HCT116 (cell line): Measurements from ENCODE around the gene MACF1. TPM values are rescaled to one million over a fixed set of nuclear protein-coding genes. Genes with fewer than 3 reads are reported as not detected.

Experiments used
- ATAC-seq: fragments of 200-7000 bp; cut with Tn5 transposase; 2 replicates; pipeline ENCODE4 v1.9.1; 2020; ENCODE audit warnings: mild to moderate bottlenecking, moderate library complexity
- BruUV-seq: library from RNA; stranded (reverse); fragments of 400-500 nt; replicated peaks from 2 replicates; lab custom pipeline; 2021; lab: Mats Ljungman, UMichigan
- CTCF ChIA-PET: fragments of 300-600 bp; sonication (Branson Sonifier 250); formaldehyde crosslinking; loops from one replicate; lab custom pipeline; 2021; ENCODE audit warnings: antibody characterized with exemption; lab: Charles Lee
- POLR2A ChIA-PET: fragments of 300-600, 350-600 bp; sonication (Branson Sonifier 250); formaldehyde crosslinking; loops from one replicate; lab custom pipeline; 2021; ENCODE audit warnings: antibody characterized with exemption; lab: Charles Lee
- RAD21 ChIA-PET, 2 experiments: fragments of 300-600 bp; sonication (Branson Sonifier 250); formaldehyde crosslinking; loops; one replicate each; lab custom pipeline; 2023; ENCODE audit warnings: low total read pairs in 2 of 2; ENCODE audit not compliant: uncharacterized antibody in 2 of 2, unreplicated experiment in 2 of 2, low non-redundant PET in 1 of 2; lab: Charles Lee
- DNase-seq: peaks from one replicate; pipeline ENCODE4 v3.0.0-alpha.2; 2010; ENCODE audit warnings: low read depth, low spot score
- H2AFZ ChIP-seq: fragments of 200-600 bp; shearing (Covaris generic), sonication (generic); 2 replicates; pipeline ENCODE4 v1.6.1; 2017; ENCODE audit warnings: low read depth, mixed run types, mixed read lengths, antibody characterized with exemption, low read length; ENCODE audit not compliant: poor library complexity, severe bottlenecking
- H3K27ac ChIP-seq: 2 replicates; pipeline ENCODE4 v1.5.1; 2012; ENCODE audit warnings: low read depth, low read length
- H3K27me3 ChIP-seq: fragments of 200-600 bp; sonication (generic); 2 replicates; pipeline ENCODE4 v1.6.1; 2016; ENCODE audit warnings: mixed run types, low read length, mixed read lengths; ENCODE audit not compliant: insufficient read depth
- H3K36me3 ChIP-seq, 2 experiments: fragments of 200-500 bp in 1 of 2; fragments of 200-600 bp in 1 of 2; sonication (Bioruptor generic) in 1 of 2; sonication (generic) in 1 of 2; 2 replicates each; pipeline versions ENCODE4 v1.5.1 to v1.6.1; 2014 to 2016; ENCODE audit warnings: low read length in 2 of 2, inconsistent platforms in 1 of 2, mixed read lengths in 1 of 2, mixed run types in 1 of 2; ENCODE audit not compliant: insufficient read depth in 2 of 2, control insufficient read depth in 1 of 2
- H3K4me1 ChIP-seq, 2 experiments: fragments of 200-600 bp in 1 of 2; sonication (generic) in 1 of 2; 2 replicates each; pipeline versions ENCODE4 v1.5.1 to v1.6.1; 2012 to 2017; ENCODE audit warnings: low read length in 2 of 2, inconsistent platforms in 1 of 2, mild to moderate bottlenecking in 1 of 2, mixed read lengths in 1 of 2, mixed run types in 1 of 2, moderate library complexity in 1 of 2; ENCODE audit not compliant: insufficient read depth in 2 of 2, control insufficient read depth in 1 of 2
- H3K4me2 ChIP-seq: fragments of 200-600 bp; sonication (generic); 2 replicates; pipeline ENCODE4 v1.6.1; 2017; ENCODE audit warnings: mixed run types, low read length, mixed read lengths
- H3K4me3 ChIP-seq, 2 experiments: fragments of 200-600 bp in 1 of 2; sonication (generic) in 1 of 2; replicated peaks in 1 of 2; 2 replicates each; pipeline ENCODE4 v1.5.1; 2011 to 2016; ENCODE audit warnings: low read length in 2 of 2, control low read depth in 1 of 2, low read depth in 1 of 2, mild to moderate bottlenecking in 1 of 2, mixed read lengths in 1 of 2, mixed run types in 1 of 2
- H3K79me2 ChIP-seq: fragments of 200-600 bp; sonication (generic); 2 replicates; pipeline ENCODE4 v1.6.1; 2017; ENCODE audit warnings: mild to moderate bottlenecking, mixed run types, low read length, moderate library complexity, mixed read lengths; ENCODE audit not compliant: insufficient read depth
- H3K9ac ChIP-seq: fragments of 200-600 bp; sonication (generic); 2 replicates; pipeline ENCODE4 v1.6.1; 2016; ENCODE audit warnings: low read length, mixed read lengths
- H3K9me2 ChIP-seq: fragments of 200-600 bp; sonication (generic), shearing (Covaris generic); 2 replicates; pipeline ENCODE4 v1.6.1; 2017; ENCODE audit warnings: mixed run types, mild to moderate bottlenecking, moderate library complexity; ENCODE audit not compliant: insufficient read depth
- H3K9me3 ChIP-seq, 2 experiments: fragments of 200-500 bp in 1 of 2; fragments of 200-600 bp in 1 of 2; sonication (Bioruptor generic) in 1 of 2; sonication (generic) in 1 of 2; 2 replicates each; pipeline ENCODE4 v1.6.1; 2014 to 2017; ENCODE audit warnings: low read length in 2 of 2, mixed read lengths in 2 of 2, inconsistent platforms in 1 of 2, low read depth in 1 of 2, mild to moderate bottlenecking in 1 of 2, mixed run types in 1 of 2, moderate library complexity in 1 of 2; ENCODE audit not compliant: control insufficient read depth in 1 of 2, insufficient read depth in 1 of 2
- H4K20me1 ChIP-seq: fragments of 200-600 bp; sonication (generic), shearing (Covaris generic); 2 replicates; pipeline ENCODE4 v1.6.1; 2017; ENCODE audit warnings: mixed run types, mild to moderate bottlenecking, moderate library complexity; ENCODE audit not compliant: insufficient read depth
- CBX3 ChIP-seq: IDR thresholded peaks from 2 replicates; pipeline ENCODE4 v1.6.1; 2012; ENCODE audit warnings: low read depth
- CEBPB ChIP-seq: IDR thresholded peaks from 2 replicates; pipeline ENCODE4 v1.6.1; 2012; ENCODE audit warnings: low read depth
- CTCF ChIP-seq, 3 experiments: fragments of 200-600 bp in 1 of 3; sonication (generic) in 1 of 3; IDR thresholded peaks in 2 of 3; conservative IDR thresholded peaks in 1 of 3; 2 replicates each; pipeline ENCODE4 v1.5.1; 2012 to 2017; ENCODE audit warnings: low read depth in 2 of 3, low read length in 2 of 3, antibody characterized with exemption in 1 of 3, borderline replicate concordance in 1 of 3, control low read depth in 1 of 3, mild to moderate bottlenecking in 1 of 3, mixed read lengths in 1 of 3, mixed run types in 1 of 3, moderate library complexity in 1 of 3; ENCODE audit not compliant: insufficient read depth in 1 of 3
- EZH2 ChIP-seq: fragments of 200-600 bp; sonication (generic); IDR thresholded peaks from 2 replicates; pipeline ENCODE4 v1.6.1; 2017; ENCODE audit warnings: antibody characterized with exemption, mixed run types
- EZH2phosphoT487 ChIP-seq: fragments of 200-600 bp; IDR thresholded peaks from 2 replicates; pipeline ENCODE4 v1.6.1; 2018; ENCODE audit warnings: antibody characterized with exemption, borderline replicate concordance
- FOSL1 ChIP-seq: IDR thresholded peaks from 2 replicates; pipeline ENCODE4 v1.6.1; 2012; ENCODE audit warnings: low read depth
- JUND ChIP-seq: IDR thresholded peaks from 2 replicates; pipeline ENCODE4 v1.6.1; 2012
- POLR2A ChIP-seq: IDR thresholded peaks from 2 replicates; pipeline ENCODE4 v1.7.0; 2011; ENCODE audit warnings: borderline replicate concordance; ENCODE audit not compliant: insufficient read depth, insufficient read length; ENCODE audit errors: extremely low read depth
- SRF ChIP-seq: IDR thresholded peaks from 2 replicates; pipeline ENCODE4 v1.6.1; 2012; ENCODE audit warnings: low read depth
- ZBTB33 ChIP-seq: IDR thresholded peaks from 2 replicates; pipeline ENCODE4 v1.6.1; 2011; ENCODE audit warnings: mild to moderate bottlenecking, low read length, moderate library complexity; ENCODE audit not compliant: insufficient replicate concordance; ENCODE audit errors: extremely low read depth
- ZNF274 ChIP-seq: fragments of 200-500 bp; sonication (Bioruptor generic); IDR thresholded peaks from 2 replicates; pipeline ENCODE4 v1.6.1; 2014; ENCODE audit warnings: mild to moderate bottlenecking, low read depth, low read length, inconsistent platforms
- intact Hi-C: fragments of 100-400 bp; cut with micrococcal nuclease; formaldehyde crosslinking; loops from 2 replicates; pipeline ENCODE4 v1.10.0; 2022
- total RNA-seq: library from RNA; stranded (reverse); gene quantifications from one replicate; pipeline ENCODE4 v1.2.1, GENCODE V29; 2021; ENCODE audit not compliant: unreplicated experiment

Gene MACF1
- total RNA-seq, 1 experiment from 2014 or later = 146 TPM

GRCh38 chr1:39250460-39251240 lies 46.2 kb downstream of the MACF1 start:
- Histone ChIP-seq H3K27me3 (no peaks in the 10 kb centered on the region), H3K36me3 (no peaks in the 10 kb centered on the region), H3K4me3 (no peak overlapping the region), H2AFZ (no peak overlapping the region), H3K4me2 (no peak overlapping the region), H3K9me3 (no peaks in the 10 kb centered on the region), H3K9me2 (no peaks in the 10 kb centered on the region), H3K4me1 (peaks cover 0 to 3% of the 10 kb centered on the region in 2 experiments; a peak in 1 of 4 replicates), H4K20me1 (no peaks in the 10 kb centered on the region), H3K79me2 (no peaks in the 10 kb centered on the region), H3K27ac (no peak overlapping the region), H3K9ac (no peak overlapping the region)
- ChIA-PET CTCF (interaction anchor here (0.9 to 1.1 kb wide), 3 partner anchors 8 to 152 kb away, joined by 3 to 4 read pairs (median 3); no protein-coding TSS in a partner anchor), RAD21 (no interaction called here), POLR2A (no interaction called here)
- BruUV-seq = no TSS peak
- intact Hi-C loops = no loop called here
- TF ChIP-seq ZBTB33 = no peak
- DNase-seq (no peak), ATAC-seq (no peak)

- Histone ChIP-seq H4K20me1 (no peaks in the 10 kb centered on the region), H3K27ac (no peak overlapping the region)
Observed at GRCh38 chr1:39255222-39255621, 50.7 kb downstream of the MACF1 start.

More at GRCh38 chr1:39255222-39255621, 50.7 kb downstream of the MACF1 start:
- RAD21 ChIA-PET = no interaction called here
- Histone ChIP-seq H3K27me3 (no peaks in the 10 kb centered on the region), H3K9me3 (no peaks in the 10 kb centered on the region), H3K79me2 (no peaks in the 10 kb centered on the region), H3K36me3 (no peaks in the 10 kb centered on the region), H3K4me2 (no peak overlapping the region), H2AFZ (no peak overlapping the region), H3K9ac (no peak overlapping the region), H3K4me3 (no peak overlapping the region), H3K4me1 (peaks cover 0 to 3% of the 10 kb centered on the region in 2 experiments; a peak in 1 of 4 replicates), H3K9me2 (no peaks in the 10 kb centered on the region)
- no TSS peak for BruUV-seq
- CTCF ChIA-PET = interaction anchor here (1.1 kb wide), 1 partner anchor 156 kb away, joined by 4 read pairs; no protein-coding TSS in a partner anchor
- intact Hi-C loops = no loop called here
- POLR2A ChIA-PET = no interaction called here
- TF ChIP-seq JUND (no peak), SRF (no peak), FOSL1 (no peak), EZH2phosphoT487 (no peak), ZNF274 (no peak), CTCF (IDR thresholded peaks at IDR 0.05 in 2 of 3, conservative IDR thresholded peaks at IDR 0.05 in 1 of 3; ENCODE audit: borderline replicate concordance in 1 of 3, insufficient read depth in 1 of 3, low read depth in 2 of 3, low read length in 2 of 3) (no peak), ZBTB33 (no peak), POLR2A (no peak), CBX3 (no peak), EZH2 (no peak), CEBPB (no peak)
- ATAC-seq (no peak), DNase-seq (no peak)
